CD4-positive, alpha-beta T cell treated with Interleukin-12 subunit alpha and Interleukin-12 subunit beta, for 1 hour (primary cell): ENCODE results near the gene GPR50.

ENCODE experiments used
- DNase-seq: peaks from one replicate; pipeline ENCODE4 v3.0.0-alpha.2; 2020

Gene GPR50

DNA sequence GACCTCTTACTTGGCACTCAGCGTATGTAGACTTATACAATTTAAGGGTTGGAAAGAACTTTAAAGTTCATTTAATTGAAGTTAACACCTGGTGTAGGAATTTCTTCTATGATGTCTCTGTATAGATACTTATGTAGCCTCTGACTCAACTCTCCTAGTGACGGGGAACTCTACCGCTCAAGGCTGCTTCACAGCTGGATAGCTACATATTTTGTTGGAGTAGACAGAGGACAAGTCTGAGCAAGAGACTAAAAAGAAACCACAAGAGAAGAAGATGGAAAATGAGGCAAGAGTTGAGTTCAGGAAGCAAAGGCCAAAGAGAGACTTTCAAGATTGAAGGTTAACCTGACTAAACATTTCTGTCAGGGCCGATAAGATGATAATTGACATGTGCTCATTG, 52.6 kb downstream of the GPR50 start:
- no peak for DNase-seq
